Measurements from ENCODE around the gene RHOT2. TPM values are rescaled to one million over a fixed set of nuclear protein-coding genes. Genes with fewer than 3 reads are reported as not detected.

The RHOT2 gene
- total and polyA plus RNA-seq, 9 of the 15 experiments (the other 6 are each of a cell fraction or from before 2014, with no cell fraction given): 5.0 to 373 (median 112) TPM

DNA sequence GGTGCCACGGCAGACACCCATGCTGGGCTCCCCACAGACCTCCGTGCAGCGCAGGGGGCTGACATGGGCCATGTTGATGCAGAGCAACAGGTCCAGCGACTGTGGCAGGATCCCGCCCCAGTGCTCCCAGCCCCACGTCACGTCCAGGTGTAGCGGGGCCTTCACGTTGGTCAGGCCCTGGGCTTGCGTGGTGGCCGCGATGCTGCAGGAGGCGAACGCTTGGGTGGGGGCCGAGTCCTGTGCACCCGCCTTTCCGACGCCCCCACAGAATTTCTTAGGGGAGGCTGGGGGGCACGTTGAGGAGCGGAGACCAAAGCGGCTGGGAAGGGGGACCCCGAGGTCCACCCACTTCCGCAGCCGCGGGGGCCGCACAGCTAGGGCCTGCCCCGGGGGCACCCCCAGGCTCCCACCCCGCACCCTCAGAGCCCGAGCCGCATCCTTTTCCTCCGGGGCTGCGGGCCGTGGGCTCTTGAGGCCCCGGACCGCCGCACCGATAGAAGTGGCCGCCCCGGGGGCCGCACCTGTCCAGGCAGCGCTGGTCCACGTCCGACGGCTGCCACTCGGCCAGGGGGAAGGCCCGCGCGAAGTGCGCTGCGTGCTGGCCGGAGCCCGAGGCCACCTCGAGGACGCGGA, 32.2 kb upstream of the RHOT2 start (continued):
- TF ChIP-seq, protein P1, sequence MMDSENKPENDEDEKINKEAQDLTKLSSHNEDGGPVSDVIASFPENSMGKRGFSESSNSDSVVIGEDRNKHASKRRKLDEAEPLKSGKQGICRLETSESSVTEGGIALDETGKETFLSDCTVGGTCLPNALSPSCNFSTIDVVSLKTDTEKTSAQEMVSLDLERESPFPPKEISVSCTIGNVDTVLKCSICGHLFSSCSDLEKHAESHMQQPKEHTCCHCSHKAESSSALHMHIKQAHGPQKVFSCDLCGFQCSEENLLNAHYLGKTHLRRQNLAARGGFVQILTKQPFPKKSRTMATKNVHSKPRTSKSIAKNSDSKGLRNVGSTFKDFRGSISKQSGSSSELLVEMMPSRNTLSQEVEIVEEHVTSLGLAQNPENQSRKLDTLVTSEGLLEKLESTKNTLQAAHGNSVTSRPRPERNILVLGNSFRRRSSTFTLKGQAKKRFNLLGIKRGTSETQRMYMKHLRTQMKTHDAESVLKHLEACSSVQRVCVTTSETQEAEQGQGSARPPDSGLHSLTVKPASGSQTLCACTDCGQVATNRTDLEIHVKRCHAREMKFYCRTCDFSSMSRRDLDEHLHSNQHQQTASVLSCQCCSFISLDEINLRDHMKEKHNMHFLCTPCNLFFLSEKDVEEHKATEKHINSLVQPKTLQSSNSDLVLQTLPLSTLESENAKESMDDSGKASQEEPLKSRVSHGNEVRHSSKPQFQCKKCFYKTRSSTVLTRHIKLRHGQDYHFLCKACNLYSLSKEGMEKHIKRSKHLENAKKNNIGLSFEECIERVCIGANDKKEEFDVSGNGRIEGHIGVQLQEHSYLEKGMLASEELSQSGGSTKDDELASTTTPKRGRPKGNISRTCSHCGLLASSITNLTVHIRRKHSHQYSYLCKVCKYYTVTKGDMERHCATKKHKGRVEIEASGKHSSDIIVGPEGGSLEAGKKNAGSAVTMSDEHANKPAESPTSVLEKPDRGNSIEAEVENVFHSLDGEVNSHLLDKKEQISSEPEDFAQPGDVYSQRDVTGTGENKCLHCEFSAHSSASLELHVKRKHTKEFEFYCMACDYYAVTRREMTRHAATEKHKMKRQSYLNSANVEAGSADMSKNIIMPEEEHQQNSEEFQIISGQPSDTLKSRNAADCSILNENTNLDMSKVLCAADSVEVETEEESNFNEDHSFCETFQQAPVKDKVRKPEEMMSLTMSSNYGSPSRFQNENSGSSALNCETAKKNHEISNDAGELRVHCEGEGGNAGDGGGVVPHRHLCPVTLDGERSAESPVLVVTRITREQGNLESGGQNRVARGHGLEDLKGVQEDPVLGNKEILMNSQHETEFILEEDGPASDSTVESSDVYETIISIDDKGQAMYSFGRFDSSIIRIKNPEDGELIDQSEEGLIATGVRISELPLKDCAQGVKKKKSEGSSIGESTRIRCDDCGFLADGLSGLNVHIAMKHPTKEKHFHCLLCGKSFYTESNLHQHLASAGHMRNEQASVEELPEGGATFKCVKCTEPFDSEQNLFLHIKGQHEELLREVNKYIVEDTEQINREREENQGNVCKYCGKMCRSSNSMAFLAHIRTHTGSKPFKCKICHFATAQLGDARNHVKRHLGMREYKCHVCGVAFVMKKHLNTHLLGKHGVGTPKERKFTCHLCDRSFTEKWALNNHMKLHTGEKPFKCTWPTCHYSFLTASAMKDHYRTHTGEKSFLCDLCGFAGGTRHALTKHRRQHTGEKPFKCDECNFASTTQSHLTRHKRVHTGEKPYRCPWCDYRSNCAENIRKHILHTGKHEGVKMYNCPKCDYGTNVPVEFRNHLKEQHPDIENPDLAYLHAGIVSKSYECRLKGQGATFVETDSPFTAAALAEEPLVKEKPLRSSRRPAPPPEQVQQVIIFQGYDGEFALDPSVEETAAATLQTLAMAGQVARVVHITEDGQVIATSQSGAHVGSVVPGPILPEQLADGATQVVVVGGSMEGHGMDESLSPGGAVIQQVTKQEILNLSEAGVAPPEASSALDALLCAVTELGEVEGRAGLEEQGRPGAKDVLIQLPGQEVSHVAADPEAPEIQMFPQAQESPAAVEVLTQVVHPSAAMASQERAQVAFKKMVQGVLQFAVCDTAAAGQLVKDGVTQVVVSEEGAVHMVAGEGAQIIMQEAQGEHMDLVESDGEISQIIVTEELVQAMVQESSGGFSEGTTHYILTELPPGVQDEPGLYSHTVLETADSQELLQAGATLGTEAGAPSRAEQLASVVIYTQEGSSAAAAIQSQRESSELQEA (IDR thresholded peaks at IDR 0.05; ENCODE audit: low read depth): no peak
- TF ChIP-seq NR2C2 (CRISPR knock-in tag; IDR thresholded peaks at IDR 0.05) (no peak), NR2C2 (tag; IDR thresholded peaks at IDR 0.05) (no peak), ZNF274 (IDR thresholded peaks at IDR 0.05; ENCODE audit: borderline replicate concordance, low read depth, low read length) (no peak), RBM22 (IDR thresholded peaks at IDR 0.05; ENCODE audit: low read depth, low read length, poor library complexity, severe bottlenecking) (no peak), NELFE (IDR thresholded peaks at IDR 0.05; ENCODE audit: insufficient read depth, insufficient read length) (no peak), ZSCAN29 (IDR thresholded peaks at IDR 0.05) (no peak), RCOR1 (IDR thresholded peaks at IDR 0.05; ENCODE audit: borderline replicate concordance in 1 of 2, low read depth in 2 of 2, low read length in 2 of 2) (no peak), TAF7 (tag; IDR thresholded peaks at IDR 0.05) (no peak), JUN (IDR thresholded peaks at IDR 0.05; ENCODE audit: borderline replicate concordance, low read depth, low read length) (no peak), JUN (CRISPR knock-in tag; IDR thresholded peaks at IDR 0.05; ENCODE audit: borderline replicate concordance) (no peak; the same call in 1 of the 2 replicates), ELF1 (tag; IDR thresholded peaks at IDR 0.05) (no peak), POLR3A (IDR thresholded peaks at IDR 0.05; ENCODE audit: borderline replicate concordance, extremely low read depth, insufficient read depth, insufficient read length) (no peak), HLTF (IDR thresholded peaks at IDR 0.05) (no peak), FOXM1 (IDR thresholded peaks at IDR 0.05; ENCODE audit: low read depth) (no peak), FOXM1 (CRISPR knock-in tag; IDR thresholded peaks at IDR 0.05; ENCODE audit: low read depth) (peak; percentile 95)
- TF ChIP-seq, protein P2, sequence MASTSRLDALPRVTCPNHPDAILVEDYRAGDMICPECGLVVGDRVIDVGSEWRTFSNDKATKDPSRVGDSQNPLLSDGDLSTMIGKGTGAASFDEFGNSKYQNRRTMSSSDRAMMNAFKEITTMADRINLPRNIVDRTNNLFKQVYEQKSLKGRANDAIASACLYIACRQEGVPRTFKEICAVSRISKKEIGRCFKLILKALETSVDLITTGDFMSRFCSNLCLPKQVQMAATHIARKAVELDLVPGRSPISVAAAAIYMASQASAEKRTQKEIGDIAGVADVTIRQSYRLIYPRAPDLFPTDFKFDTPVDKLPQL (IDR thresholded peaks at IDR 0.05; ENCODE audit: extremely low read depth, insufficient read length): no peak
- TF ChIP-seq, protein P3, sequence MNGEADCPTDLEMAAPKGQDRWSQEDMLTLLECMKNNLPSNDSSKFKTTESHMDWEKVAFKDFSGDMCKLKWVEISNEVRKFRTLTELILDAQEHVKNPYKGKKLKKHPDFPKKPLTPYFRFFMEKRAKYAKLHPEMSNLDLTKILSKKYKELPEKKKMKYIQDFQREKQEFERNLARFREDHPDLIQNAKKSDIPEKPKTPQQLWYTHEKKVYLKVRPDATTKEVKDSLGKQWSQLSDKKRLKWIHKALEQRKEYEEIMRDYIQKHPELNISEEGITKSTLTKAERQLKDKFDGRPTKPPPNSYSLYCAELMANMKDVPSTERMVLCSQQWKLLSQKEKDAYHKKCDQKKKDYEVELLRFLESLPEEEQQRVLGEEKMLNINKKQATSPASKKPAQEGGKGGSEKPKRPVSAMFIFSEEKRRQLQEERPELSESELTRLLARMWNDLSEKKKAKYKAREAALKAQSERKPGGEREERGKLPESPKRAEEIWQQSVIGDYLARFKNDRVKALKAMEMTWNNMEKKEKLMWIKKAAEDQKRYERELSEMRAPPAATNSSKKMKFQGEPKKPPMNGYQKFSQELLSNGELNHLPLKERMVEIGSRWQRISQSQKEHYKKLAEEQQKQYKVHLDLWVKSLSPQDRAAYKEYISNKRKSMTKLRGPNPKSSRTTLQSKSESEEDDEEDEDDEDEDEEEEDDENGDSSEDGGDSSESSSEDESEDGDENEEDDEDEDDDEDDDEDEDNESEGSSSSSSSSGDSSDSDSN (IDR thresholded peaks at IDR 0.05; ENCODE audit: borderline replicate concordance in 1 of 2, low read depth in 2 of 2, low read length in 2 of 2): peak; percentile 60 to 81; a peak in 1 of 4 replicates

Data from K562 (cell line).